C4-2B (cell line): Measurements from ENCODE around the gene SEC23IP.

Experiments
- CTCF ChIP-seq: fragments of 450-650 bp; conservative IDR thresholded peaks from 2 replicates; pipeline ENCODE4 v1.5.1; 2017; ENCODE audit warnings: mild to moderate bottlenecking
- ZFX ChIP-seq: fragments of 450-650 bp; IDR thresholded peaks from 2 replicates; pipeline ENCODE4 v1.6.1; 2017

GRCh38 chr10:119957451-119957850 lies 64.9 kb downstream of the SEC23IP start:
- no peak for TF ChIP-seq CTCF
- TF ChIP-seq ZFX = no peak
